Measurements from ENCODE around the gene BET1L. TPM values are rescaled to one million over a fixed set of nuclear protein-coding genes. Genes with fewer than 3 reads are reported as not detected.

BET1L gene
- total and polyA plus RNA-seq, 12 donors: 16.2 to 89.7 (median 45.5) TPM

DNA sequence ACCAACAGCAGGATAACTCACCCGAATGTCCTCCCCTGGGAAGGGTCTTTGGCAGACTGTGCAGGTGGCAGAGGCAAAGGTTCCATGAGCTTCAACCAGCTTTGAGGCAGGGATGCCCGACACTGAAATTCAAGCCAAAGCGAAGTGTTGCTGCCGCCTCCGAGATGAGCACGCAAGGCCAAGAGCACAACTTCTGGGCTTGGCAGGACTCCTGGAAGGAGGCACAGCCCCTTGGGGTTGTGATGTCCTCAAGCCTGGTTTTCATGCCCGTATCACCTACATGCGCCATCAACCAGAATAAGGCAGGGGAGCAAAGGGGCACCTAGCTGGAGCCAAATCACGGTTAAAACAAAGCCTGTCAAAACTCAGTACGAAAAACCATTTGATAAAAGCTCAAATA lies 23.2 kb upstream of the BET1L start:
- H3K27ac ChIP-seq: no peak overlapping the region
- peak in 2 of 7 donors; percentile 7 to 18 for DNase-seq
- H3K36me3 ChIP-seq (replicated peaks in 1 of 2): no peaks in the 10 kb centered on the region
- intact Hi-C loops (cut with DNase I): no loop called here
- no peak for TF ChIP-seq POLR2A (IDR thresholded peaks at IDR 0.05)
- TF ChIP-seq, protein P1, sequence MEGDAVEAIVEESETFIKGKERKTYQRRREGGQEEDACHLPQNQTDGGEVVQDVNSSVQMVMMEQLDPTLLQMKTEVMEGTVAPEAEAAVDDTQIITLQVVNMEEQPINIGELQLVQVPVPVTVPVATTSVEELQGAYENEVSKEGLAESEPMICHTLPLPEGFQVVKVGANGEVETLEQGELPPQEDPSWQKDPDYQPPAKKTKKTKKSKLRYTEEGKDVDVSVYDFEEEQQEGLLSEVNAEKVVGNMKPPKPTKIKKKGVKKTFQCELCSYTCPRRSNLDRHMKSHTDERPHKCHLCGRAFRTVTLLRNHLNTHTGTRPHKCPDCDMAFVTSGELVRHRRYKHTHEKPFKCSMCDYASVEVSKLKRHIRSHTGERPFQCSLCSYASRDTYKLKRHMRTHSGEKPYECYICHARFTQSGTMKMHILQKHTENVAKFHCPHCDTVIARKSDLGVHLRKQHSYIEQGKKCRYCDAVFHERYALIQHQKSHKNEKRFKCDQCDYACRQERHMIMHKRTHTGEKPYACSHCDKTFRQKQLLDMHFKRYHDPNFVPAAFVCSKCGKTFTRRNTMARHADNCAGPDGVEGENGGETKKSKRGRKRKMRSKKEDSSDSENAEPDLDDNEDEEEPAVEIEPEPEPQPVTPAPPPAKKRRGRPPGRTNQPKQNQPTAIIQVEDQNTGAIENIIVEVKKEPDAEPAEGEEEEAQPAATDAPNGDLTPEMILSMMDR (IDR thresholded peaks at IDR 0.05): no peak
- H3K27me3 ChIP-seq: no peaks in the 10 kb centered on the region
- H3K4me1 ChIP-seq (replicated peaks in 1 of 2): peaks cover 6 to 8% of the 10 kb centered on the region in 2 donors
- 93 to 96% (median 93%) methylated on average over 10 of the region's 10 CpGs for WGBS, 4 donors
- H3K4me3 ChIP-seq: no peak overlapping the region
- H3K9me3 ChIP-seq (replicated peaks in 1 of 3): no peaks in the 10 kb centered on the region

DNA sequence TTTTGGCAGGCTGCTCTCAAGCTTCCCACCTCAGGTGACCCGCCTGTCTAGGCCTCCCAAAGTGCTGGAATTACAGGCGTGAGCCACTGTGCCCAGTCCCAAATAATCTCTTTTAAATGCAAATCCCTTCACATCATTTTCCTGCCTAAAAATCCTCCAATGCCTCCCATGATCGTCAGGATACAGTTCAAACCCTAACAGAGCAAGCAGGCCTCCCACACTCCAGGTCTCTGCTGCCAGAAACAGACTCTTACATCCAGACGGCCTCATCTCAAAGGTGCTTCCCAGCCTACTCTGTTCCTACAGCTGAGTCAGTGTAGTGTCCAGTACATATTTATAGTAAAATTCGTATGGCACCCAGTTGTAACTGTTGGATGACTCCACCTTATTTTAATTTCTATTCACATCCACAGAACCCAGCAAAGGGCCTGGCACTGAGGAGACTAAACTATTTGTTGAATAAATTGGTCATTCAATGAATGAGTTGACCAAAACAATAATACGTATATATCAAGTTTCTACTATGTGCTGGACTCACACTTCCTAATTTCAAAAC lies 20.7 kb upstream of the BET1L start:
- DNase-seq: peak in 1 of 7 donors; percentile 30
- WGBS, 4 donors: 83 to 96% (median 85%) methylated on average over 6 of the region's 6 CpGs
- H3K27me3 ChIP-seq: no peaks in the 10 kb centered on the region
- no peak overlapping the region for H3K27ac ChIP-seq
- H3K4me3 ChIP-seq: no peak overlapping the region
- no peaks in the 10 kb centered on the region for H3K36me3 ChIP-seq (replicated peaks in 1 of 2)
- intact Hi-C loops (cut with DNase I): no loop called here
- H3K9me3 ChIP-seq (replicated peaks in 1 of 3): no peaks in the 10 kb centered on the region
- H3K4me1 ChIP-seq (replicated peaks in 1 of 2): no peaks in the 10 kb centered on the region
- TF ChIP-seq POLR2A (IDR thresholded peaks at IDR 0.05): no peak
- TF ChIP-seq, protein P1 (IDR thresholded peaks at IDR 0.05): no peak

DNA sequence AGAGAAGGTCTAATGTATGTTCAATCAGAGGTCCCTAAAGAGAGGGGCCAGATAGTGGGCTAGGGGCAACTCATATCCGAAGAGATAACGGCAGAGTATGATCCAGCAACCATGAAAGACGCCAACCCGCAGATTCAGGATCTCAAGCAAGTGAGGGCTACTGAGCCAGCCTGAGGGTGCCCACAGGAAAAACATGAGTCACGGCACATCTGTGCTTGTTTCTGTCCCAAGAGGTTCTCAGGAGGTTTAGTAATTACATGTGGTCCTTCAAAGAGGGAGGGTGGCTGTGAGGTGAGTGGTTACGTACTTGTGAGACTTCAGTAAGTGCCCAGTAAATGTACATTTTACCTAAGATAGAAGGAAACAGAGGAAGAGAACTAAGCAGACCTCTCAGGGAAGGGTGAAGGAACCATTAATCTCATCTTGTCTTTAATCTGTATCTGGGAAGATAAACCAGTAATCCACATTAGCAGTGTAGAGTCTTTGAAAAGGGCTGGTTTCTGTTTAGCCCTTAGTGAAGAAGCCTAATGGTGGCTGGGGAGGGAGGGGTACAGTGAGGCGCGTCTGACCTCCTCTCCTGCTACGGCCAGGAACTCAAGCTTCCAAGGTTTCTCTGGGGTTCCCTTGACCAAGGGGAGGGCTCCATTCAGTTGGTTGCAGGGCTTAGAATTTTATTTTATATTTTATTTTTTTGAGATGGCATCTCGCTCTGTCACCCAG lies 18.7 kb upstream of the BET1L start:
- no peaks in the 10 kb centered on the region for H3K9me3 ChIP-seq (replicated peaks in 1 of 3)
- H3K36me3 ChIP-seq (replicated peaks in 1 of 2): no peaks in the 10 kb centered on the region
- 93 to 96% (median 95%) methylated on average over 10 of the region's 10 CpGs for WGBS, 4 donors
- H3K27me3 ChIP-seq: no peaks in the 10 kb centered on the region
- intact Hi-C loops (cut with DNase I): no loop called here
- no peak overlapping the region for H3K27ac ChIP-seq
- DNase-seq: peak in 1 of 7 donors; percentile 40
- H3K4me3 ChIP-seq: no peak overlapping the region
- no peak for TF ChIP-seq POLR2A (IDR thresholded peaks at IDR 0.05)
- TF ChIP-seq, protein P1 (IDR thresholded peaks at IDR 0.05): no peak
- H3K4me1 ChIP-seq (replicated peaks in 1 of 2): no peaks in the 10 kb centered on the region

DNA sequence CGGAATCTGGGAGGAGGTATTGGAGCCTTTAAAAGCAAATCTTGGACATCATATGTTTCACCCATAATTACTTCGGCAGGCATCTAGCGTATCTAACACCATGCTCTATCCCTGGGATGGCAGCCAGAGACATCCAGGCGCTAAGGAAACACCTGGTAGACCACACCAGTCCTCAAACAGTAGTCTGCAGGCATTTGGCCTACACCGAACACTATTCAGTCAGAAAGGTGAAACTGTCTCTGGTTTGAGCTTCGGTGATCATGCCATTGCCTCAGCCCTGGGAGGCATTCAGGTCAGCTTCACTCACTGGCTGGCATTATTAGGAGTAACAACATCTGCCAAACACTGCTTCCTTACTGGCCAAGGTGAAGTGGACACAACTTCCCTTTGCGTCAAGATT lies 17.2 kb upstream of the BET1L start:
- 85 to 95% (median 90%) methylated on average over 6 to 7 of the region's 7 CpGs for WGBS, 4 donors

More for the DNA sequence above, 17.2 kb upstream of the BET1L start:
- H3K9me3 ChIP-seq (replicated peaks in 1 of 3): no peaks in the 10 kb centered on the region
- no peak overlapping the region for H3K4me3 ChIP-seq
- no peaks in the 10 kb centered on the region for H3K4me1 ChIP-seq (replicated peaks in 1 of 2)
- no peak for TF ChIP-seq POLR2A (IDR thresholded peaks at IDR 0.05)
- no peak overlapping the region for H3K27ac ChIP-seq
- H3K27me3 ChIP-seq: no peaks in the 10 kb centered on the region
- H3K36me3 ChIP-seq (replicated peaks in 1 of 2): no peaks in the 10 kb centered on the region
- intact Hi-C loops (cut with DNase I): no loop called here
- DNase-seq: peak in 2 of 7 donors; percentile 1 to 25
